ENCODE results near the gene SPNS3. TPM values are rescaled to one million over a fixed set of nuclear protein-coding genes. Genes with fewer than 3 reads are reported as not detected.

The SPNS3 gene
- total RNA-seq, 3 donors from 2014 or later (not counting 1 experiment from before 2014, with no cell fraction given): 1.2 to 2.1 (median 1.9) TPM

- Mint-ChIP-seq H3K27me3 (ENCODE audit: low read depth in 2 of 2) (no peaks in the 10 kb centered on the region), H3K4me1 (no peaks in the 10 kb centered on the region), H3K27ac (no peak overlapping the region), H3K9me3 (no peaks in the 10 kb centered on the region), H3K4me3 (no peak overlapping the region), H3K36me3 (no peaks in the 10 kb centered on the region)
- ATAC-seq (no peak), DNase-seq (no peak)
- intact Hi-C loops (cut with micrococcal nuclease): no loop called here
- Histone ChIP-seq H3K27me3 (ENCODE audit: control insufficient read depth, insufficient read depth, low read length) (no peaks in the 10 kb centered on the region), H3K4me1 (ENCODE audit: control insufficient read depth, insufficient read depth, low read length) (no peaks in the 10 kb centered on the region), H3K4me3 (ENCODE audit: low read length) (no peak overlapping the region), H3K9me3 (ENCODE audit: control insufficient read depth, insufficient read depth, low read length) (no peaks in the 10 kb centered on the region), H3K27ac (ENCODE audit: low read length) (no peak overlapping the region), H3K36me3 (ENCODE audit: control insufficient read depth, insufficient read depth, low read length) (no peaks in the 10 kb centered on the region)
- 91% methylated on average over 14 of the region's 14 CpGs for WGBS (ENCODE audit: insufficient coverage)
- TF ChIP-seq, protein P1, sequence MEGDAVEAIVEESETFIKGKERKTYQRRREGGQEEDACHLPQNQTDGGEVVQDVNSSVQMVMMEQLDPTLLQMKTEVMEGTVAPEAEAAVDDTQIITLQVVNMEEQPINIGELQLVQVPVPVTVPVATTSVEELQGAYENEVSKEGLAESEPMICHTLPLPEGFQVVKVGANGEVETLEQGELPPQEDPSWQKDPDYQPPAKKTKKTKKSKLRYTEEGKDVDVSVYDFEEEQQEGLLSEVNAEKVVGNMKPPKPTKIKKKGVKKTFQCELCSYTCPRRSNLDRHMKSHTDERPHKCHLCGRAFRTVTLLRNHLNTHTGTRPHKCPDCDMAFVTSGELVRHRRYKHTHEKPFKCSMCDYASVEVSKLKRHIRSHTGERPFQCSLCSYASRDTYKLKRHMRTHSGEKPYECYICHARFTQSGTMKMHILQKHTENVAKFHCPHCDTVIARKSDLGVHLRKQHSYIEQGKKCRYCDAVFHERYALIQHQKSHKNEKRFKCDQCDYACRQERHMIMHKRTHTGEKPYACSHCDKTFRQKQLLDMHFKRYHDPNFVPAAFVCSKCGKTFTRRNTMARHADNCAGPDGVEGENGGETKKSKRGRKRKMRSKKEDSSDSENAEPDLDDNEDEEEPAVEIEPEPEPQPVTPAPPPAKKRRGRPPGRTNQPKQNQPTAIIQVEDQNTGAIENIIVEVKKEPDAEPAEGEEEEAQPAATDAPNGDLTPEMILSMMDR (IDR thresholded peaks at IDR 0.05): no peak
Observed at GRCh38 chr17:4519361-4519788, 85.6 kb downstream of the SPNS3 start.

DNA sequence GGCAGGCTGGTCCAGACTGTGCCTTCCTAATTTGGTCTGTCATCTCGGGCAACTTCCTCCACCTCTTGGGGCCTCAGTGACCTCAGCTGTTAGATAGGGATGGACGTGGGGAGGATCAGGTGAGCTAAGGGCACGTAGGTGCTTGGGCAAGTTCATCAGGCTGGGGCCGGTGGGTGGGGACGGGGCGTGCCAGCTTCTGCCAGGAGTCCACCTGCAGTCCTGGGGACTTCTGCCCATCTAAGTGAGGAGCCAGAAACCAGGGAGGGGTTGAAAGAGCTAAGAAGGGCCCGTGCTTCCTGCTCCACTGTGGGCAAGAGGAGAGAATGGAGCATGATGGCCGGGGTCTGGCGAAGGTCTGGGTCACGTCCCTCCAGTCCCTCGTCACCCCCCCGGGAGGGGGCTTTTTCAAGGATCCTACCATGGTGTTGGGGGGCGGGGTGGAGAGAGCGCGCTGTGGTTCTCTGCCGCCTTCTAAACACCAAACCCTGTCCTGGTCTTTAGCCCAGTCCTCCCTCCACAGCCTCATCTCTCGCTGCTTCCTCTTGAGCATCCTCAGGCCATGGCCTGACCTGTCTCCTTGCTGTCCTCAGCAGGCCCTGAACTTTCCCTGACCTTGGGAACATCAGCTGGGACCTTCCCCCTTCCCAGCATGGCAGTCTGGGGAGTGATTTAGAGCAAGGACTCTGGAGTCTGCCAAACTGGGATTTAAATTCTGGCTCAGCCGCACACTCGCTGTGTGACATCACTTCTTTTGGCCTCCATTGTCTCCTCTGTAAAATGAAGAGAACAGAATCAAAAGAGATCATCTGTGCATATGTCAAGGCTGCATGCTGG, 86.5 kb downstream of the SPNS3 start:
- Mint-ChIP-seq H3K4me3 (no peak overlapping the region), H3K27me3 (ENCODE audit: low read depth in 2 of 2) (no peaks in the 10 kb centered on the region), H3K27ac (no peak overlapping the region), H3K36me3 (no peaks in the 10 kb centered on the region), H3K9me3 (no peaks in the 10 kb centered on the region), H3K4me1 (no peaks in the 10 kb centered on the region)
- no peak overlapping the region for H3K4me3 ChIP-seq (ENCODE audit: low read length)
- intact Hi-C loops (cut with micrococcal nuclease): no loop called here
- DNase-seq (no peak), ATAC-seq (no peak)
- TF ChIP-seq, protein P1 (IDR thresholded peaks at IDR 0.05): no peak
- H3K9me3 ChIP-seq (ENCODE audit: control insufficient read depth, insufficient read depth, low read length): no peaks in the 10 kb centered on the region
- no peaks in the 10 kb centered on the region for H3K36me3 ChIP-seq (ENCODE audit: control insufficient read depth, insufficient read depth, low read length)
- H3K27me3 ChIP-seq (ENCODE audit: control insufficient read depth, insufficient read depth, low read length): no peaks in the 10 kb centered on the region
- no peak overlapping the region for H3K27ac ChIP-seq (ENCODE audit: low read length)
- WGBS (ENCODE audit: insufficient coverage): 93% methylated on average over 18 of the region's 19 CpGs
- no peaks in the 10 kb centered on the region for H3K4me1 ChIP-seq (ENCODE audit: control insufficient read depth, insufficient read depth, low read length)

GRCh38 chr17:4520894-4521600, 87.3 kb downstream of the SPNS3 start:
- no peaks in the 10 kb centered on the region for H3K4me1 ChIP-seq (ENCODE audit: control insufficient read depth, insufficient read depth, low read length)
- TF ChIP-seq, protein P1 (IDR thresholded peaks at IDR 0.05): no peak
- H3K9me3 ChIP-seq (ENCODE audit: control insufficient read depth, insufficient read depth, low read length): no peaks in the 10 kb centered on the region
- H3K36me3 Mint-ChIP-seq: no peaks in the 10 kb centered on the region
- H3K27ac Mint-ChIP-seq: no peak overlapping the region
- no peaks in the 10 kb centered on the region for H3K9me3 Mint-ChIP-seq
- H3K27me3 Mint-ChIP-seq (ENCODE audit: low read depth in 2 of 2): no peaks in the 10 kb centered on the region
- intact Hi-C loops (cut with micrococcal nuclease): no loop called here
- DNase-seq: no peak
- H3K4me3 ChIP-seq (ENCODE audit: low read length): no peak overlapping the region
- no peak for ATAC-seq
- no peaks in the 10 kb centered on the region for H3K36me3 ChIP-seq (ENCODE audit: control insufficient read depth, insufficient read depth, low read length)
- no peak overlapping the region for H3K4me3 Mint-ChIP-seq
- H3K27ac ChIP-seq (ENCODE audit: low read length): no peak overlapping the region
- no peaks in the 10 kb centered on the region for H3K27me3 ChIP-seq (ENCODE audit: control insufficient read depth, insufficient read depth, low read length)
- 96% methylated on average over 8 of the region's 8 CpGs for WGBS (ENCODE audit: insufficient coverage)
- no peaks in the 10 kb centered on the region for H3K4me1 Mint-ChIP-seq

All from natural killer cell (primary cell).